GM19397 (cell line): Measurements from ENCODE around the gene GTPBP10.

ENCODE experiments used
- ATAC-seq: cut with Tn5 transposase; IDR thresholded peaks from one replicate; pipeline ENCODE4 v1.9.1; 2021; ENCODE audit warnings: mild to moderate bottlenecking, moderate library complexity; ENCODE audit not compliant: unreplicated experiment

GTPBP10 gene

GRCh38 chr7:90430614-90431460 lies 84.3 kb downstream of the GTPBP10 start:
- no peak for ATAC-seq

GRCh38 chr7:90432752-90433151 lies 86.2 kb downstream of the GTPBP10 start:
- no peak for ATAC-seq

DNA sequence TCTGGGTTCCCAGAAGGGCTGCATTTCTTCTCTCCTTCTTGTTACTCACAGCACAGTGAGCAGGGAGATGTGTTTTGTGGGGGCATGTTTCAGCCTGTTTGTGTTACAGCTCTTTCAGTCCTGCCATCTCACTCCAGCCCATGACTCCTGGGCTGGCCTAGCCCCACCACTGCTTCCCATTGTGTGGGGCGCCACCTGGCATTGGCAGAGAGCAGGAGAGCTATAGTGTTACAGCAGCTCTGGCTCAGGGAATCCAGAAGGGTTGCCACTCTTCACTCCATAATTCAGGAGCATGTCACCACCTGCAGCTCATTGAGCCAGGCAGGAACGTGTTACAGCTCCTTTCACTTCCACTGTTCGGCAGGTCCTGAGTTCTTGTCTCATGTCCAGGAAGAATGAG lies 86.7 kb downstream of the GTPBP10 start:
- ATAC-seq = no peak
